Glomerular visceral epithelial cell (primary cell): ENCODE data around the gene ITGB2.

Experiments used
- DNase-seq: peaks from one replicate; pipeline ENCODE4 v3.0.0-alpha.2; 2016; ENCODE audit errors: extremely low spot score

ITGB2 gene

GRCh38 chr21:44846485-44847260 is 74.0 kb downstream of the ITGB2 start:
- peak; percentile 57 for DNase-seq

- DNase-seq = no peak
These were observed 74.5 kb downstream of the ITGB2 start for GRCh38 chr21:44846224-44846484.

- DNase-seq = peak; percentile 71
These were observed 75.1 kb downstream of the ITGB2 start for GRCh38 chr21:44845418-44846223.

- DNase-seq = no peak
These were observed 76.4 kb downstream of the ITGB2 start for GRCh38 chr21:44844256-44844655.

GRCh38 chr21:44842721-44843445 is 77.8 kb downstream of the ITGB2 start:
- DNase-seq = no peak

- DNase-seq = no peak
These were observed 78.6 kb downstream of the ITGB2 start for GRCh38 chr21:44842087-44842486.

- no peak for DNase-seq
These were observed 79.9 kb downstream of the ITGB2 start for GRCh38 chr21:44840771-44841170.

GRCh38 chr21:44838951-44839350 is 81.7 kb downstream of the ITGB2 start:
- no peak for DNase-seq

- DNase-seq = no peak
These were observed 82.4 kb downstream of the ITGB2 start for GRCh38 chr21:44838039-44838895.

GRCh38 chr21:44837537-44837936 is 83.2 kb downstream of the ITGB2 start:
- no peak for DNase-seq

- DNase-seq = peak; percentile 46
These were observed 83.8 kb downstream of the ITGB2 start for GRCh38 chr21:44836666-44837471.

GRCh38 chr21:44836349-44836665 is 84.4 kb downstream of the ITGB2 start:
- DNase-seq = no peak
